Measurements from ENCODE around the gene RPTOR.

The RPTOR gene

GRCh38 chr17:80887639-80888175 lies 343.1 kb downstream of the RPTOR start:
- TF ChIP-seq CTCF (IDR thresholded peaks at IDR 0.05; ENCODE audit: control insufficient read depth, insufficient read depth, low read depth, low read length, missing control alignments), result no peak
- no peak overlapping the region for H3K4me3 ChIP-seq (ENCODE audit: control insufficient read depth, low read depth, low read length)
- no peak for DNase-seq (ENCODE audit: low read depth)

GRCh38 chr17:80888276-80889160 lies 343.9 kb downstream of the RPTOR start:
- DNase-seq (ENCODE audit: low read depth), result no peak
- no peak for TF ChIP-seq CTCF (IDR thresholded peaks at IDR 0.05; ENCODE audit: control insufficient read depth, insufficient read depth, low read depth, low read length, missing control alignments)
- H3K4me3 ChIP-seq (ENCODE audit: control insufficient read depth, low read depth, low read length), result no peak overlapping the region

- DNase-seq (ENCODE audit: low read depth), result no peak
- no peak overlapping the region for H3K4me3 ChIP-seq (ENCODE audit: control insufficient read depth, low read depth, low read length)
- TF ChIP-seq CTCF (IDR thresholded peaks at IDR 0.05; ENCODE audit: control insufficient read depth, insufficient read depth, low read depth, low read length, missing control alignments), result no peak
Measured at GRCh38 chr17:80889231-80890195, 344.9 kb downstream of the RPTOR start.

- H3K4me3 ChIP-seq (ENCODE audit: control insufficient read depth, low read depth, low read length), result no peak overlapping the region
- TF ChIP-seq CTCF (IDR thresholded peaks at IDR 0.05; ENCODE audit: control insufficient read depth, insufficient read depth, low read depth, low read length, missing control alignments), result no peak
- no peak for DNase-seq (ENCODE audit: low read depth)
Measured at GRCh38 chr17:80890196-80890920, 345.7 kb downstream of the RPTOR start.

DNA sequence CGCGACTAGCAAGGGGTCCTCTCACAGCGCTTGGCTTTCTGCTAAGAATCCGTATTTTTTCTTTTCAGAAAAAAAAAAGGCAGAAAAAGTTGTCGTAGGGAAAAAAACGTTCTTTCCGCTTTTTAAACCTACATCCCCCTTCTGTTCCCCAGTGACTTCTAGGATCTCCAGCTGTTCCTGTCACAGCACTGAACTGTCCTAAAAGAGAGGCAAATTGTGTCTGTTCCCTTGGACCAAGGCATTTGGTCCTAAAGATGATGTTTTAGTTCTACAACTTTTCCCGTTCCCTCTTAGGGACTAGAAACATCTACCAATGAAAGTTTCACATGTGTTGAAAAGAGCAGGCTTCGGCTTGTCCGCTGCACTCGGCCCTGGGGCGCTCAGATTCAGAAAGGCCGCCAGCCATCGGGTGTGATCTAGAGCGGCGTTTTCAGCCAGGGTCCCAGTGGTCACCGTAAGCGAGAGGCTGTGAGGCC lies 346.3 kb downstream of the RPTOR start:
- TF ChIP-seq CTCF (IDR thresholded peaks at IDR 0.05; ENCODE audit: control insufficient read depth, insufficient read depth, low read depth, low read length, missing control alignments), result no peak
- H3K4me3 ChIP-seq (ENCODE audit: control insufficient read depth, low read depth, low read length), result no peak overlapping the region
- no peak for DNase-seq (ENCODE audit: low read depth)
